Keratinocyte (primary cell): ENCODE data around the gene SLF1. TPM values are rescaled to one million over a fixed set of nuclear protein-coding genes. Genes with fewer than 3 reads are reported as not detected.

Source experiments
- DNase-seq: peaks from one replicate; pipeline ENCODE4 v3.0.0-alpha.2; 2011; ENCODE audit warnings: low read depth, missing footprints, low spot score
- FAIRE-seq: peaks from 2 replicates; lab custom pipeline; 2011; peaks lifted over from hg19 to GRCh38; lab: Jason Lieb, UNC
- H2AFZ ChIP-seq: 2 replicates; pipeline ENCODE4 v1.6.0; 2012; ENCODE audit warnings: low read length, control low read depth, inconsistent platforms; ENCODE audit not compliant: control insufficient read depth
- H3K27ac ChIP-seq: 2 replicates; pipeline ENCODE4 v1.5.1; 2011; ENCODE audit warnings: low read length; ENCODE audit not compliant: control insufficient read depth, insufficient read depth
- H3K27me3 ChIP-seq: 3 replicates; pipeline ENCODE4 v1.6.0; 2011; ENCODE audit warnings: low read length; ENCODE audit not compliant: control insufficient read depth, insufficient read depth; ENCODE audit errors: extremely low read depth
- H3K36me3 ChIP-seq, 2 experiments: 2 replicates in 1 of 2; 3 replicates in 1 of 2; pipeline ENCODE4 v1.5.1; 2011; ENCODE audit warnings: low read length in 2 of 2, mild to moderate bottlenecking in 1 of 2; ENCODE audit not compliant: control insufficient read depth in 2 of 2, insufficient read depth in 2 of 2; ENCODE audit errors: extremely low read depth in 1 of 2
- H3K4me1 ChIP-seq: 3 replicates; pipeline ENCODE4 v1.5.1; 2011; ENCODE audit warnings: low read length; ENCODE audit not compliant: control insufficient read depth, insufficient read depth; ENCODE audit errors: extremely low read depth
- H3K4me2 ChIP-seq: 3 replicates; pipeline ENCODE4 v1.6.0; 2011; ENCODE audit warnings: low read depth, low read length; ENCODE audit not compliant: control insufficient read depth, insufficient read depth; ENCODE audit errors: extremely low read depth
- H3K4me3 ChIP-seq, 3 experiments: fragments of 200-600 bp in 1 of 3; sonication (generic) in 1 of 3; 2 replicates in 2 of 3; 3 replicates in 1 of 3; pipeline ENCODE4 v1.5.1; 2011 to 2016; ENCODE audit warnings: low read length in 3 of 3, mild to moderate bottlenecking in 3 of 3, control low read depth in 2 of 3, inconsistent platforms in 1 of 3, low read depth in 1 of 3, mixed read lengths in 1 of 3, mixed run types in 1 of 3, moderate library complexity in 1 of 3; ENCODE audit not compliant: control insufficient read depth in 2 of 3, insufficient read depth in 2 of 3; ENCODE audit errors: extremely low read depth in 1 of 3
- H3K79me2 ChIP-seq: 2 replicates; pipeline ENCODE4 v1.6.0; 2012; ENCODE audit warnings: low read length; ENCODE audit not compliant: control insufficient read depth, insufficient read depth
- H3K9ac ChIP-seq: 3 replicates; pipeline ENCODE4 v1.6.0; 2011; ENCODE audit warnings: low read length; ENCODE audit not compliant: control insufficient read depth, insufficient read depth; ENCODE audit errors: extremely low read depth
- H3K9me1 ChIP-seq: 3 replicates; pipeline ENCODE4 v1.6.0; 2011; ENCODE audit warnings: low read length; ENCODE audit not compliant: control insufficient read depth, insufficient read depth; ENCODE audit errors: extremely low read depth
- H3K9me3 ChIP-seq: 2 replicates; pipeline ENCODE4 v1.5.1; 2012; ENCODE audit warnings: low read depth, low read length; ENCODE audit not compliant: control insufficient read depth
- H4K20me1 ChIP-seq: 3 replicates; pipeline ENCODE4 v1.6.0; 2011; ENCODE audit warnings: low read length; ENCODE audit not compliant: control insufficient read depth, insufficient read depth; ENCODE audit errors: extremely low read depth
- CTCF ChIP-seq, 3 experiments: IDR thresholded peaks in 1 of 3; conservative IDR thresholded peaks in 1 of 3; optimal IDR thresholded peaks in 1 of 3; 2 replicates in 2 of 3; 3 replicates in 1 of 3; pipeline versions ENCODE3 to v1.5.1; 2011; ENCODE audit warnings: low read length in 3 of 3, mild to moderate bottlenecking in 3 of 3, moderate library complexity in 2 of 3, control low read depth in 1 of 3, inconsistent platforms in 1 of 3; ENCODE audit not compliant: insufficient read depth in 2 of 3; ENCODE audit errors: extremely low read depth in 1 of 3
- EZH2 ChIP-seq: IDR thresholded peaks from one replicate; pipeline ENCODE4 v1.6.1; 2012; ENCODE audit warnings: inconsistent platforms, mild to moderate bottlenecking, low read length, moderate library complexity
- dilution Hi-C: fragments of 300-500 bp; cut with MboI; formaldehyde crosslinking; loops from one replicate; pipeline ENCODE4 v1.7.0; 2020; ENCODE audit warnings: low sequenced_read_pairs; ENCODE audit not compliant: extremely low pct_ligation_motif_present
- polyA plus RNA-seq, 5 experiments: library from polyadenylated mRNA; depleted of rRNA in 3 of 5; stranded (reverse) in 3 of 5; stranded (forward) in 1 of 5; unstranded in 1 of 5; fragments of >200 nt; gene quantifications; 1 replicate in 1 of 5; 2 replicates in 3 of 5; 3 replicates in 1 of 5; pipeline versions ENCODE4 v1.2.1 to v1.2.3, GENCODE V29; 2011 to 2012; ENCODE audit warnings: missing spikeins in 2 of 5, low read depth in 1 of 5, low replicate concordance in 1 of 5

Gene SLF1
- polyA plus RNA-seq, 1 donor (not counting 4 experiments of a cell fraction or from before 2014, with no cell fraction given): 7.0 TPM

- Histone ChIP-seq H3K4me1 (peaks cover 3% of the 10 kb centered on the region), H3K9me1 (no peaks in the 10 kb centered on the region), H3K79me2 (no peaks in the 10 kb centered on the region), H3K9ac (no peak overlapping the region), H4K20me1 (no peaks in the 10 kb centered on the region), H2AFZ (no peak overlapping the region), H3K4me3 (no peak overlapping the region), H3K9me3 (no peaks in the 10 kb centered on the region), H3K27me3 (no peaks in the 10 kb centered on the region), H3K4me2 (no peak overlapping the region), H3K27ac (no peak overlapping the region), H3K36me3 (no peaks in the 10 kb centered on the region)
- FAIRE-seq (no peak), DNase-seq (no peak)
- TF ChIP-seq CTCF (optimal IDR thresholded peaks at IDR 0.05 in 1 of 3, IDR thresholded peaks at IDR 0.05 in 1 of 3, conservative IDR thresholded peaks at IDR 0.05 in 1 of 3; ENCODE audit: extremely low read depth in 1 of 3, insufficient read depth in 2 of 3, low read length in 3 of 3) (no peak), EZH2 (no peak)
- dilution Hi-C loops: no loop called here
Measured at GRCh38 chr5:94742852-94743251, 124.4 kb downstream of the SLF1 start.

GRCh38 chr5:94744906-94745305, 126.4 kb downstream of the SLF1 start:
- Histone ChIP-seq H3K36me3 (no peaks in the 10 kb centered on the region), H3K9me1 (no peaks in the 10 kb centered on the region), H3K27me3 (no peaks in the 10 kb centered on the region), H3K27ac (no peak overlapping the region), H2AFZ (no peak overlapping the region), H4K20me1 (no peaks in the 10 kb centered on the region), H3K4me1 (peaks cover 3% of the 10 kb centered on the region), H3K79me2 (no peaks in the 10 kb centered on the region), H3K9me3 (no peaks in the 10 kb centered on the region), H3K4me2 (no peak overlapping the region), H3K9ac (no peak overlapping the region), H3K4me3 (no peak overlapping the region)
- dilution Hi-C loops: no loop called here
- TF ChIP-seq CTCF (optimal IDR thresholded peaks at IDR 0.05 in 1 of 3, IDR thresholded peaks at IDR 0.05 in 1 of 3, conservative IDR thresholded peaks at IDR 0.05 in 1 of 3; ENCODE audit: extremely low read depth in 1 of 3, insufficient read depth in 2 of 3, low read length in 3 of 3) (no peak), EZH2 (no peak)
- FAIRE-seq (no peak), DNase-seq (no peak)
